Spleen (tissue), 7 donors: ENCODE data around the gene ATP13A5.

Experiments used
- POLR2A ChIP-seq, 3 donors: fragments of 450-650 bp; IDR thresholded peaks; one replicate each; pipeline ENCODE4 v1.5.1; 2017; ENCODE audit warnings: antibody characterized with exemption in 3 of 3, mild to moderate bottlenecking in 1 of 3
- TF ChIP-seq, protein P1 (sequence below), 11 experiments: fragments of 200-600 bp in 7 of 11; fragments of 450-650 bp in 4 of 11; sonication (generic) in 4 of 11; IDR thresholded peaks in 8 of 11; conservative IDR thresholded peaks in 3 of 11; 1 replicate in 7 of 11; 2 replicates in 4 of 11; pipeline versions ENCODE4 v1.4.0 to v1.8.0; 2016 to 2021; ENCODE audit warnings: antibody characterized with exemption in 11 of 11, inconsistent platforms in 4 of 11, mild to moderate bottlenecking in 1 of 11
- donor health status: DM: no; HTN: no; CAD: no; lungs with moderate emphysema.
- donor health status: DM: no; HTN: no; CAD: no.
- donor health status: DM: no; HTN: no; CAD: no.

DNA sequence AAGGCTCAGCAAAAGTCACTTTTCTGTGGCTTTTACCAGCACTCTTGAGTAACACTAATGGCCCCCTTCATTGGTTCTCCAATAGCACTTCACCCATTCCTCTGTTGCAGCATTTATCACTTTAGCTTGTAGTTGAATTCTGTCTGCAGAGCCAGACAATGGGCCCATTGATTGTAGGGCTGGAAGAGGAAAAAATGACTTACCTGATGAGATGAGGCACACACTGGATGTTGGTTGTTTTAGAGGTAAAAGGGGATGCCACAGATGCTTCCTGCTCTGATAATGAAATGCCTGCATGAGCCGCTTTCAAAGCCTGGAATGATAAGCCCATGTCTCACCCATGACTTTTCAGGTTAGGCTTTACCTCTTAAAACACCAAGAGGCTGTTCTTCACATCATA is 73.2 kb downstream of the ATP13A5 start:
- TF ChIP-seq, protein P1, sequence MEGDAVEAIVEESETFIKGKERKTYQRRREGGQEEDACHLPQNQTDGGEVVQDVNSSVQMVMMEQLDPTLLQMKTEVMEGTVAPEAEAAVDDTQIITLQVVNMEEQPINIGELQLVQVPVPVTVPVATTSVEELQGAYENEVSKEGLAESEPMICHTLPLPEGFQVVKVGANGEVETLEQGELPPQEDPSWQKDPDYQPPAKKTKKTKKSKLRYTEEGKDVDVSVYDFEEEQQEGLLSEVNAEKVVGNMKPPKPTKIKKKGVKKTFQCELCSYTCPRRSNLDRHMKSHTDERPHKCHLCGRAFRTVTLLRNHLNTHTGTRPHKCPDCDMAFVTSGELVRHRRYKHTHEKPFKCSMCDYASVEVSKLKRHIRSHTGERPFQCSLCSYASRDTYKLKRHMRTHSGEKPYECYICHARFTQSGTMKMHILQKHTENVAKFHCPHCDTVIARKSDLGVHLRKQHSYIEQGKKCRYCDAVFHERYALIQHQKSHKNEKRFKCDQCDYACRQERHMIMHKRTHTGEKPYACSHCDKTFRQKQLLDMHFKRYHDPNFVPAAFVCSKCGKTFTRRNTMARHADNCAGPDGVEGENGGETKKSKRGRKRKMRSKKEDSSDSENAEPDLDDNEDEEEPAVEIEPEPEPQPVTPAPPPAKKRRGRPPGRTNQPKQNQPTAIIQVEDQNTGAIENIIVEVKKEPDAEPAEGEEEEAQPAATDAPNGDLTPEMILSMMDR (IDR thresholded peaks at IDR 0.05 in 8 of 11, conservative IDR thresholded peaks at IDR 0.05 in 3 of 11): no peak
- no peak for TF ChIP-seq POLR2A (IDR thresholded peaks at IDR 0.05)
